ENCODE results near the gene MRPS18A. TPM values are rescaled to one million over a fixed set of nuclear protein-coding genes. Genes with fewer than 3 reads are reported as not detected.
A peak's percentile ranks its signal among the peaks of the same experiment; 100 is the strongest.

MRPS18A gene
- total and polyA plus RNA-seq, 2 of the 13 experiments (the other 11 are each of a cell fraction or from before 2014, with no cell fraction given) = 87.8 to 89.1 TPM

GRCh38 chr6:43706788-43707187, 19.2 kb upstream of the MRPS18A start (continued):
- TF ChIP-seq GABPA (IDR thresholded peaks at IDR 0.05; ENCODE audit: low read depth, low read length) (no peak), GABPA (CRISPR knock-in tag; IDR thresholded peaks at IDR 0.05; ENCODE audit: low read depth) (peak; percentile 21; the same call in 1 of the 2 replicates), AHR (CRISPR knock-in tag; IDR thresholded peaks at IDR 0.05) (no peak), ZNF639 (CRISPR knock-in tag; conservative IDR thresholded peaks at IDR 0.05) (no peak), ZFX (CRISPR knock-in tag; IDR thresholded peaks at IDR 0.05; ENCODE audit: low read depth) (no peak), ARNT (IDR thresholded peaks at IDR 0.05) (no peak), NFKB2 (CRISPR knock-in tag; IDR thresholded peaks at IDR 0.05; ENCODE audit: borderline replicate concordance) (no peak), ZBTB21 (CRISPR knock-in tag; IDR thresholded peaks at IDR 0.05) (no peak), ZNF451 (CRISPR knock-in tag; IDR thresholded peaks at IDR 0.05) (no peak), ZNF607 (CRISPR knock-in tag; IDR thresholded peaks at IDR 0.05; ENCODE audit: borderline replicate concordance) (peak; percentile 30; the same call in 1 of the 2 replicates), KLF13 (CRISPR knock-in tag; IDR thresholded peaks at IDR 0.05) (no peak), RXRB (CRISPR knock-in tag; IDR thresholded peaks at IDR 0.05; ENCODE audit: borderline replicate concordance) (peak; percentile 70), TRAFD1 (CRISPR knock-in tag; IDR thresholded peaks at IDR 0.05; ENCODE audit: borderline replicate concordance) (no peak), XBP1 (CRISPR knock-in tag; IDR thresholded peaks at IDR 0.05) (no peak), BCL6 (CRISPR knock-in tag; IDR thresholded peaks at IDR 0.05) (peak; percentile 95), THRA (CRISPR knock-in tag; IDR thresholded peaks at IDR 0.05; ENCODE audit: borderline replicate concordance) (no peak), ZBTB20 (CRISPR knock-in tag; IDR thresholded peaks at IDR 0.05; ENCODE audit: borderline replicate concordance, low read depth) (peak; percentile 70; the same call in 1 of the 2 replicates), ZNF577 (CRISPR knock-in tag; IDR thresholded peaks at IDR 0.05; ENCODE audit: borderline replicate concordance, low read depth) (no peak), FOXK1 (CRISPR knock-in tag; IDR thresholded peaks at IDR 0.05; ENCODE audit: borderline replicate concordance, low read depth) (peak; percentile 78; the same call in 1 of the 2 replicates), ZFP1 (CRISPR knock-in tag; IDR thresholded peaks at IDR 0.05) (no peak), TRIM24 (CRISPR knock-in tag; IDR thresholded peaks at IDR 0.05) (no peak), ZNF101 (CRISPR knock-in tag; IDR thresholded peaks at IDR 0.05; ENCODE audit: borderline replicate concordance, low read depth) (no peak), KLF6 (CRISPR knock-in tag; IDR thresholded peaks at IDR 0.05) (no peak), ZNF3 (CRISPR knock-in tag; IDR thresholded peaks at IDR 0.05) (no peak), HMG20A (CRISPR knock-in tag; IDR thresholded peaks at IDR 0.05; ENCODE audit: borderline replicate concordance) (peak; percentile 57; the same call in 1 of the 2 replicates), CENPT (CRISPR knock-in tag; IDR thresholded peaks at IDR 0.05; ENCODE audit: low read depth) (no peak)

Data from HepG2 (cell line).